CMK (cell line): ENCODE results near the gene BBC3.
A peak's percentile ranks its signal among the peaks of the same experiment; 100 is the strongest.
"Not testable (repeated sequence)": the region's sequence is repeated elsewhere in the genome, so short reads cannot be mapped to it uniquely, and the experiment has no call there.

Source experiments
- DNase-seq: peaks from one replicate; pipeline ENCODE4 v3.0.0-alpha.2; 2010; ENCODE audit warnings: low read depth

Gene BBC3

DNA sequence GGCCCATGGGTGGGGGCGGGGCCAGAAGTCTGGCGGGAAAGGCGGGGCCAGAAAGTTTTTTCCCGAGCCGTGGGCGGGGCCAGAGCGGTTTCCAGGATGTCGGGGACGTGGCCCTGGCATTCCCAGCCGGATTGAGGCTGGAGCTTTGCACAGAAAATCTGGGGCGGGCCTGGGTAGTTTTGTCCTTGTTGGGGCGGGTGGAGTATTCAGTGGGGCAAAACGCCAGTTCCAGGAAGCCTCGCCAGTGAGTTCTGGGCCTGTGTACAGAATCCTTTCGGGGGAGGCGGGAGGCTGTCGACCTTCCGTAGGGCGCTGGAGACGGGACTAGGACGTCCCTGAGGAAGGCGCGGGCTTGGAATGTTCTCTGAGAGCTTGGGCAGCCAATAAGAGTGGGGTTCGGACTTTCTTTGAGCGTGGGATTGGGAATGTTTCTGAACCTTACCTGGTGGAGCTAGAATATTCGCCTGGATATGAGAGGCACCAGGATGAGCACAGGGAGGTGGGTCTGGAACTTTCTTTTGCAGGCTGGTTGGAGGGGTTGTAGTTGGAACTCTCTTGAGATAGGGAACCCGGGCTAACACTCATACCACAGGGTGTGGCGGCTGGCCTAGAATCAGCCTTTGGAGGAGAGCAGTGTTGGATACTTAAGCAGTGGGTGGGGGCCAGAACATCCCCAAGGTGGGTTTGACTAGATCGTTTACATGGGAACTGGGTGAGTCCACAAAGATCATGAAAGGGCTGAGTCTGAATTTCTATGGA is 26.6 kb upstream of the BBC3 start:
- DNase-seq: no peak

- DNase-seq: peak; percentile 98
These were observed 25.9 kb upstream of the BBC3 start for GRCh38 chr19:47256693-47257410.

- DNase-seq: peak; percentile 99
These were observed 25.1 kb upstream of the BBC3 start, which contains the start of gene CCDC9 for GRCh38 chr19:47255879-47256692. Gene CCDC9 (plus strand): TSS chr19:47256525. CDS start chr19:47258401, 1,876 bp downstream.

DNA sequence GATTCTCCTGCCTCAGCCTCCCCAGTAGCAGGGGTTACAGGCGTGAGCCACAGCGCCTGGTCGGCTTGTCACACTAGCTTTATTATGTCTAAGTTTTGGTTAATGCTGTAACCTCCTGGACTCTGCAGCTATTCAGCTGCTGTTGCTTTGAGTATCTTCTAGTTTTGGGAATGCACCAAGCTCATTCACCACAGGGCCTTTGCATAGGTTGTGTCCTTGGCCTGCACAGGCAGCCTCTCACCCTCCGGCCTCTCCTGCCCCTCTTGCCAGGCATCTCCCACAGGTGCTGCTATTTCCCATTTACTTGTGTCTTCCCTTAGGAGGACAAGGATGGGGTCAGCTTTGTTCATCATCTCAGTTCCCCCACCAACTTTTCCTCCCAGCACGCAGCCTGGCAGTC is 23.0 kb upstream of the BBC3 start:
- DNase-seq: no peak

GRCh38 chr19:47253467-47253881 is 22.5 kb upstream of the BBC3 start:
- no peak for DNase-seq

DNA sequence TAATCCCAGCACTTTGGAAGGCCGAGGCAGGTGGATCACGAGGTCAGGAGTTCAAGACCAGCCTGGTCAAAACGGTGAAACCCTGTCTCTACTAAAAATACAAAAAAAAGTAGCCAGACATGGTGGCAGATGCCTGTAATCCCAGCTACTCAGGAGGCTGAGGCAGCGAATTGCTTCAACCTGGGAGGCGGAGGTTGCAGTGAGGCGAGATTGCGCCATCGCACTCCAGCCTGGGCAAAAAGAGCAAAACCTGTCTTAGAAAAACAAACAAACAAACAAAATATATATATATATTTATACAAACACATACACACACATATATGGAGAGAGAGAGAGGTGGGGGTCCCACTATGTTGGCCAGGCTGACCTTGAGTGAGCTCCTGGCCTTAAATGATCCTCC is 22.0 kb upstream of the BBC3 start:
- DNase-seq: not testable (repeated sequence)

DNA sequence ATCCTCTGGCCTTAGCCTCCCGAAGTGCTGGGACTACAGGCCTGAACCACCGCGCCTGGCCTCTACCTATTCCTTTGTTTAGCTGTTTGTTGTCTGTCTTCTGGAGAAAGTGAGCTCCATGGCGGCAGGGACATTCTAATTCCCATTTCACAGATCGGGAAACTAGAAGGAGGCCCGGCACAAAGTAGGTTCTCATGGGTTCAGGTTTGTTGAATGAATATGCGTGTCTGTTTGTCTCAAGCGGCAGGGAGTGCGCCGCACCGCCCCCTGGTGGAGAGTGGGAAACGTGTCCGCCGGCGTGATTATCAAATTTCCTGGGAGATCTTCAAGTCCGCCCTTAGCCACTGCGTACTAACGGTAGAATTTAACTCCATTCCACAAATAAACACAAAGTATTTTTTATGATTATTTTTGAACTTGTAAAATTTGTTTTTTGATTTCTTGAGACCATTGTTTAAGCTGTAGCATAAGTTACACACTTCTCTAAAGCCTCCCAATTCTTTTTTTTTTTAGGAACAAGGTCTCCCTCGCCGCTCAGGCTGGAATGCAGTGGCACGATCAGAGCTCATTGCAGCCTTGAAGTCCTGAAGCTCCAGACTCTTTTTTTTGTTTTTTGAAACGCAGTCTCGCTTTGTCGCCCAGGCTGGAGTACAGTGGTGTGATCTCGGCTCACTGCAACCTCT is 16.4 kb upstream of the BBC3 start:
- DNase-seq: peak; percentile 71

DNA sequence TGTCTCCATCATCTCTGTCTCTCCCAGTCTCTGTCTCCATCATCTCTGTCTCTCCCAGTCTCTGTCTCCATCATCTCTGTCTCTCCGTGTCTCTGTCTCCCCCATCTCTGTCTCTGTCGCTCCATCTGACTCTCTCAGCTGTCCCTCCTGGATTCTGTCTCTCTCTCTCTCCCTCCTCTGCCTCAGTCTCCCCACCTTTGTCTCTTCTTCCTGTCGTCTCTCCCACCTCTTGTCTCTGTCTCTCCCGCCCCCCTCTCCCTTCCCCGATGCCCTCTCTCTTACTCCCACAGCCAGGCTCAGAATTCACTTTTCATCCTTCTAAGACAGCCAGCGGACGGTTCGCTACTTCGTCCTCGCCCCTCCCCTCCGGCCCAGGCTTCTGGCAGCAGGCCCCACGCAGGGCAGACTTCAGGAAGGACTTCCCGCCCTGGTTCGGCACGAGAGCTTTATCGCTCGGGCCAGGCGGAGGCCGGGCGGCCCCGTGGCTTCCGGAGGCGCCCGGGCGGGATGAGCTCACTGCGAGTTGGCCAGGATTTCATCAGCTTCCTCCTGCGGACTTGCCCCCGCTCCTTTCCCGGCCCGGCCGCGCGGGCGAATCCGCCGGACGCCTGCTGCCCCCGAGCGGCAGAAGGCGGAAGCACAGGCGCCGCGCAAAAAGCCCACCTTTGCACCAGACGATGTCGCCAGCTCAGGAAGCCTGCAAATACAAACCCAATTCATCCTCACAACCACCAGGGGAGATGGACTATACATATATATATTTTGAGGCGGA is 13.0 kb upstream of the BBC3 start:
- peak; percentile 98 for DNase-seq

DNA sequence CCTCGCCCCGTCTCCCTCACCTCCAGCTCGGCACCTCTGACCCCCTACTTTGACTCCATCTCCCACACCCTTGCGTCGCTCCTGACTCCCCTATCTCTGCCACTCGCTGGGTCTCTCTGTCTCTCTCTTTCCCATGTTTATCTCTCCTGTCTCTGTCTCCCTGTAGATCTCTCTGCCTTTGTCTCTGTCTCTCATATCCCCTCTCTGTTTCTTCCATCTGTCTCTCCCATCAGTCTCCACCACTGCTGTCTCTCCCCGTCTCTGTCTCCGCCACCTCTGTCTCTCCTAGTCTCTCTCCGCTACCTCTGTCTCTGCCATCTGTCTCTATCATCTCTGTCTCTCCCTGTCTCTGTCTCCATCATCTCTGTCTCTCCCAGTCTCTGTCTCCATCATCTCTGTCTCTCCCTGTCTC is 12.4 kb upstream of the BBC3 start:
- peak; percentile 39 for DNase-seq

DNA sequence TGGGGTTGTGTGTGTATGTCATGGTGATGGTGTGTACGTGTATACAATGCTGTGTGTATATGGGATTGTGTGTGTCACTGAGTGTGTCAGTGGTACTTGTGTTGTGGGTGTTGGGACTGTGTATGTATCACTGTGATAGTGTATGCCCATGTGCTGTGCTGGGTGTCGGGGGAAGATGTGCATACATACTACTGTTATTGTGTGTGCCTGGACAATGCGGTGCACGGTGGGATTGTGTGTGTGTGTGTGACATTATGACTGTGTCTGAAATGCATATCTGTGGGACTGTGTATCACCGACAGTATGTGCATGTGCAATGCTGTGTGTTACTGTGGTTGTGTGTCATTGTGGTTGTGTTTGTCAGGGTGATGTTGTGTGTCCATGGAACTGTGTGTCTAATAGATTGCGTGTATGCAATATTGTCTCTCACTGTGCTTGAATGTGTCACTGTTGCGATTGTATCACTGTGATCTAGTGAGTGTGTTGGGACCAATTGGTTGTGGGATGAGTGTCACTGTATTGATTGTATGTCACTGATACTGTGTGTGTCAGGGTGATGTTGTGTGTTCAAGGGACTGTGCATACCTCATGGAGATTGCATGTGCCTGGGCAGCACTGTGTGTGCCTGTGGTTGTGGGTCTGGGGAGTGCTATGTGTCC is 11.0 kb upstream of the BBC3 start:
- no peak for DNase-seq

GRCh38 chr19:47240996-47241918 is 10.3 kb upstream of the BBC3 start:
- DNase-seq: peak; percentile 57

DNA sequence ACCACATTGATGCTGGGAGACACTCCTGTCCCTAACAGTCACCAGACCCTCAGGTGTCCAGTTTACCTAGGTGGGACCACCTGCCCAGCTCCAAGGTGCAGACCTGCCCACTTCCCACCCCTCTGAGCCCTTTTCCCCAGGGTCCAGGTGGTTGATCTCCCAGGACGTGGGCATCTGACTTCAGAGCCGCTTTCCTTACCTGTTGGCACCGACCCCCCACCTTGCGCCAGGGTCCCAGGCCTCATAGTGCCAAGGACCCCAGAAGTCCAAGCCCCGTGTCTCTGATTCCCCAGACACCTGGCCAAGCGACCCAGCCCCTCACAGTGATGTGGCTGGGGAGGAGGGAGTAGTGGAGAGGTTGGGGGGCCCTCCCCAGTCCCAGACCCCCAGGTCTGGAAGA is 9.6 kb upstream of the BBC3 start:
- no peak for DNase-seq

GRCh38 chr19:47239610-47240296 is 8.8 kb upstream of the BBC3 start:
- no peak for DNase-seq

DNA sequence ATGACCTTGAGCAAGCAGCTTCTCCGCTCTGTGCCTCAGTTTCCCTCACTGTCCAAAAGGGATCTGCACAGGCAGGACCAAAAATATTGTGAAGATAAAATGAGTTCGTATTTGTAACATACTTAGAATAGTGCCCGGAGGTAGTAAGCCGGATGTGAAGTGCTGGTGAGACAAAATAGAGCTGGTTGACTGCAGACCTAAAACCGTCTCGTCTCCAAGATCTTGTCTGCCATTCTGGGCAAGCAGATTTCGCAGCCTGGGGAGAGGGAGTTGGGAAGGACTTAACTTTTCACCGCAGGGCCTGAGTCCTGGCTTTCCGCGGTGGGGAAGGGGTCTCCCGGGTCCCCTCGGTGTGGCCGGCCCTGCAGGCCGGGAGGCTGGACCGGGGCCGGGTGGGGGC is 8.2 kb upstream of the BBC3 start:
- DNase-seq: no peak

- no peak for DNase-seq
These were observed 5.2 kb upstream of the BBC3 start for GRCh38 chr19:47236072-47236675.

- DNase-seq: no peak
These were observed 1.6 kb upstream of the BBC3 start for GRCh38 chr19:47232422-47233211.

GRCh38 chr19:47231215-47232054 is 436 bp upstream of the BBC3 start:
- DNase-seq: peak; percentile 78
